HFF-Myc (cell line): ENCODE measurements around the gene SBDS.

Experiments used
- DNase-seq: peaks from one replicate; pipeline ENCODE4 v3.0.0-alpha.2; 2011; ENCODE audit warnings: low read depth; ENCODE audit errors: extremely low read depth
- H3K4me3 ChIP-seq: replicated peaks from 2 replicates; pipeline ENCODE4 v1.5.1; 2011; ENCODE audit warnings: low read depth, mild to moderate bottlenecking, control low read depth, low read length
- CTCF ChIP-seq: IDR thresholded peaks from 2 replicates; pipeline ENCODE4 v1.5.1; 2012; ENCODE audit warnings: mild to moderate bottlenecking, low read depth, low read length, control low read depth; ENCODE audit errors: missing control alignments

SBDS gene

GRCh38 chr7:66937940-66938339, 57.4 kb downstream of the SBDS start:
- TF ChIP-seq CTCF = no peak
- H3K4me3 ChIP-seq = no peak overlapping the region
- no peak for DNase-seq
